Activated CD8-positive, alpha-beta T cell treated with anti-CD3 and anti-CD28 coated beads for 36 hours (primary cell): ENCODE data around the gene KNCN. TPM values are rescaled to one million over a fixed set of nuclear protein-coding genes. Genes with fewer than 3 reads are reported as not detected.

Experiments used
- ATAC-seq: fragments of 200-7000 bp; cut with Tn5 transposase; one replicate; pipeline ENCODE4 v1.10.0; 2021; ENCODE audit warnings: mild to moderate bottlenecking, moderate library complexity
- CTCF ChIA-PET: fragments of 350-600 bp; sonication (Branson Sonifier 250); formaldehyde crosslinking; loops from one replicate; lab custom pipeline; 2021; ENCODE audit warnings: antibody characterized with exemption; lab: Charles Lee
- POLR2A ChIA-PET: fragments of 350-600 bp; sonication (Branson Sonifier 250); formaldehyde crosslinking; loops from one replicate; lab custom pipeline; 2021; ENCODE audit warnings: antibody characterized with exemption; lab: Charles Lee
- DNase-seq: peaks from one replicate; pipeline ENCODE4 v3.0.0-alpha.2; 2020
- H3K27ac Mint-ChIP-seq: one replicate; pipeline ENCODE4 v1.8.0; 2021; ENCODE audit warnings: mild to moderate bottlenecking, mixed read lengths
- H3K27me3 Mint-ChIP-seq: one replicate; pipeline ENCODE4 v1.8.0; 2021; ENCODE audit warnings: mixed read lengths
- H3K36me3 Mint-ChIP-seq: one replicate; pipeline ENCODE4 v1.8.0; 2021; ENCODE audit warnings: low read depth, mixed read lengths
- H3K4me1 Mint-ChIP-seq: one replicate; pipeline ENCODE4 v1.8.0; 2021; ENCODE audit warnings: low read depth, mixed read lengths
- H3K4me3 Mint-ChIP-seq: one replicate; pipeline ENCODE4 v1.8.0; 2021; ENCODE audit warnings: mild to moderate bottlenecking, moderate library complexity, mixed read lengths
- H3K9me3 Mint-ChIP-seq: one replicate; pipeline ENCODE4 v1.8.0; 2021; ENCODE audit warnings: mixed read lengths
- CTCF ChIP-seq: fragments of 200-600 bp; IDR thresholded peaks from one replicate; pipeline ENCODE4 v1.8.0; 2022; ENCODE audit warnings: antibody characterized with exemption, mild to moderate bottlenecking
- intact Hi-C: fragments of 100-400 bp; cut with micrococcal nuclease; formaldehyde crosslinking; loops from one replicate; pipeline ENCODE4 v1.10.0; 2022
- total RNA-seq, 2 experiments: library from RNA; stranded (reverse); gene quantifications; one replicate each; pipeline ENCODE4 v1.2.3, GENCODE V29; 2021

Gene KNCN
- total RNA-seq, 2 experiments from 2014 or later, result not detected

DNA sequence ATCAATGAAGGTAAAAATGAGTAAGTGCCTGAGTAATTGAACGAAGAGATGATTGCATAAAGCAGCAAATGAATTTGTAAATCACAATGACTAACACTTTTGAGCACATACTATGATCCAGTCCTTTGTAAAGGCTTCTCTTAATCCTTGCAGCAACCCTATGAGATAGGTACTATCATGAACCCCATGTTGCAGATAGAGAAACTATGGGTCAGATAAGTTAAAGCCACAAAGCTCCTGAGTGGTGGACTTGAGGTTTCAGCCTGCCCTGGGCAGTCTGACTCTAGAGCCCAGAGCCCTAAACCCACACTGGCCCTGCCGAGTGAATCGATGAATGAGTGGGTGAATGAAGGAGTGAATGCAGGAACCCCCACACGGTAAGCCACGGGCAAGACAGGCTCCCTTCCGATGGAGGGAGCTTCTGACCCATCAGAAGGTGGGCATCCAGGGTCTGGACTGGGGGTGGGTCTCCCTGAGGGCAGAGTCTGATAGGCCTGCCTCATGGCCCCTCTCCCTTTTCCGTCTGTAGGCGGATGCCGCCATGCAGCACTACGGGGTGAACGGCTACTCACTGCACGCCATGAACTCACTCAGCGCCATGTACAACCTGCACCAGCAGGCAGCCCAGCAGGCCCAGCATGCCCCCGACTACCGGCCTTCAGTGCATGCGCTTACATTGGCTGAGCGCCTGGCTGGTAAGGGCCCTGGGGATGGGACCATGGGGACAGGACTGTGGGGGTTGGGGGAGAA is 44.8 kb downstream of the KNCN start:
- CTCF ChIA-PET, result interaction anchor here (1.3 to 1.4 kb wide), 3 partner anchors 12 to 23 kb away, joined by 3 to 6 read pairs (median 4); no protein-coding TSS in a partner anchor
- no peak for TF ChIP-seq CTCF
- Mint-ChIP-seq H3K36me3 (no peaks in the 10 kb centered on the region), H3K9me3 (no peaks in the 10 kb centered on the region), H3K27ac (no peak overlapping the region), H3K27me3 (peaks cover 13% of the 10 kb centered on the region), H3K4me1 (no peaks in the 10 kb centered on the region), H3K4me3 (no peak overlapping the region)
- no peak for DNase-seq
- intact Hi-C loops, result no loop called here
- POLR2A ChIA-PET, result no interaction called here
- ATAC-seq, result no peak

- H3K27me3 Mint-ChIP-seq, result peaks cover 13% of the 10 kb centered on the region
- DNase-seq (no peak), ATAC-seq (no peak)
- no peaks in the 10 kb centered on the region for H3K4me1 Mint-ChIP-seq
- no peaks in the 10 kb centered on the region for H3K36me3 Mint-ChIP-seq
- ChIA-PET CTCF (interaction anchor here (0.7 to 2.1 kb wide), 3 partner anchors 26 to 111 kb away, joined by 3 to 8 read pairs (median 4); no protein-coding TSS in a partner anchor), POLR2A (no interaction called here)
- H3K9me3 Mint-ChIP-seq, result no peaks in the 10 kb centered on the region
- intact Hi-C loops, result no loop called here
- no peak overlapping the region for H3K27ac Mint-ChIP-seq
- TF ChIP-seq CTCF, result no peak
- H3K4me3 Mint-ChIP-seq, result no peak overlapping the region
Observed at GRCh38 chr1:46503421-46503820, 48.0 kb downstream of the KNCN start.

GRCh38 chr1:46501528-46501927 is 49.9 kb downstream of the KNCN start:
- H3K9me3 Mint-ChIP-seq, result no peaks in the 10 kb centered on the region
- no peak overlapping the region for H3K27ac Mint-ChIP-seq
- ChIA-PET POLR2A (no interaction called here), CTCF (interaction anchor here (0.8 to 2.1 kb wide), 7 partner anchors 14 to 55 kb away, joined by 3 to 8 read pairs (median 4); a partner anchor contains a TSS)
- DNase-seq (no peak), ATAC-seq (no peak)
- no peaks in the 10 kb centered on the region for H3K4me1 Mint-ChIP-seq
- H3K36me3 Mint-ChIP-seq, result no peaks in the 10 kb centered on the region
- H3K27me3 Mint-ChIP-seq, result peaks cover 12% of the 10 kb centered on the region
- H3K4me3 Mint-ChIP-seq, result no peak overlapping the region
- intact Hi-C loops, result no loop called here
- TF ChIP-seq CTCF, result no peak

- intact Hi-C loops, result no loop called here
- ChIA-PET POLR2A (no interaction called here), CTCF (interaction anchor here (2.0 kb wide), 1 partner anchor 10 kb away, joined by 4 read pairs; no protein-coding TSS in a partner anchor)
- no peak for DNase-seq
- H3K4me1 Mint-ChIP-seq, result peaks cover under 1% of the 10 kb centered on the region
- peaks cover 34% of the 10 kb centered on the region for H3K27me3 Mint-ChIP-seq
- H3K36me3 Mint-ChIP-seq, result no peaks in the 10 kb centered on the region
- no peaks in the 10 kb centered on the region for H3K9me3 Mint-ChIP-seq
- no peak for TF ChIP-seq CTCF
- no peak overlapping the region for H3K4me3 Mint-ChIP-seq
- H3K27ac Mint-ChIP-seq, result no peak overlapping the region
- no peak for ATAC-seq
Observed at GRCh38 chr1:46497665-46498064, 53.8 kb downstream of the KNCN start.

GRCh38 chr1:46497020-46497419 is 54.4 kb downstream of the KNCN start:
- CTCF ChIA-PET, result interaction anchor here (0.9 to 2.0 kb wide), 2 partner anchors 9 to 50 kb away, joined by 3 to 4 read pairs; no protein-coding TSS in a partner anchor
- POLR2A ChIA-PET, result no interaction called here
- ATAC-seq (no peak), DNase-seq (no peak)
- intact Hi-C loops, result no loop called here
- no peaks in the 10 kb centered on the region for H3K9me3 Mint-ChIP-seq
- no peak for TF ChIP-seq CTCF
- H3K36me3 Mint-ChIP-seq, result no peaks in the 10 kb centered on the region
- H3K27ac Mint-ChIP-seq, result no peak overlapping the region
- no peak overlapping the region for H3K4me3 Mint-ChIP-seq
- H3K4me1 Mint-ChIP-seq, result peaks cover 7% of the 10 kb centered on the region
- peaks cover 38% of the 10 kb centered on the region for H3K27me3 Mint-ChIP-seq
